ENCODE data around the gene KCNH6. TPM values are rescaled to one million over a fixed set of nuclear protein-coding genes. Genes with fewer than 3 reads are reported as not detected.

The KCNH6 gene
- total RNA-seq, 1 donor from 2014 or later = 4.4 TPM

DNA sequence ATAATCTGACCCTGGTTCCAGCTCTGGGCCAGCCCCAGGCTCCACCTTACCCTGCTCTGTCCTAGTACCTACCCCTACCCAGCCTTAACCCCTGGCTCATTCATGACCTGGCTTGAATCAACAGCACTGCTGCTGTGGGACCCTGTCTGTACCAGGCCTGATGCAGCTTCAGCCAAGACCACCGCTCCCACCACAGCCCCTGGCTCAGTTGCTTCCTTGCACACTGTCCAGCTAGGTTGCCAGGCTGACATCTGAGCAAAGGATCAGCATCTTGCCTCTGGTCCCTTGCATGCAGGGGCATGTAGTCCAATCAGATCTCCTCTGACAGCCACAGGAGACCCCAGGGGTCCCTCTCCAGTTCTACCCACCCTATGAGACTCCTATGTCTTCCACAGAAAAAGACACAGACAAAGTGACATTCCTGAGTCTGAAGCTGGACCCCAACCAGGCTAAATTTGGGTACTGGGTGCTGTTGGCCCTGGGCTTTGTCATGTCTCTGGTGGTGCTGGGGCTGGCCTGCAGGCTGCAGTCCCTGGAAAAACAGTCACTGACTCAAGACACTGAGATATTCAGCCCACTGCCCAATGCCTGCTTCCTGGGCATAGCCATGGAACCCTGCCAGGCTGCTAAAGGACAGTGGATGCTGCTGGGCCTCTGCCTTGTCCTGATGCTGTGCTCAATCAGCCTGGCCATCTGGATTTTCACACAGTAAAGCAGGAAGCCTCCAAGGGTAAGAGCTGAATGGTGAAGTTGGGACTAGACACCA lies 3.9 kb upstream of the KCNH6 start:
- H3K27me3 Mint-ChIP-seq = peaks cover 38% of the 10 kb centered on the region
- no peak for DNase-seq (ENCODE audit: extremely low spot score, unreplicated experiment)
- no peak overlapping the region for H3K27ac Mint-ChIP-seq
- H3K36me3 Mint-ChIP-seq = no peaks in the 10 kb centered on the region
- TF ChIP-seq, protein P1, sequence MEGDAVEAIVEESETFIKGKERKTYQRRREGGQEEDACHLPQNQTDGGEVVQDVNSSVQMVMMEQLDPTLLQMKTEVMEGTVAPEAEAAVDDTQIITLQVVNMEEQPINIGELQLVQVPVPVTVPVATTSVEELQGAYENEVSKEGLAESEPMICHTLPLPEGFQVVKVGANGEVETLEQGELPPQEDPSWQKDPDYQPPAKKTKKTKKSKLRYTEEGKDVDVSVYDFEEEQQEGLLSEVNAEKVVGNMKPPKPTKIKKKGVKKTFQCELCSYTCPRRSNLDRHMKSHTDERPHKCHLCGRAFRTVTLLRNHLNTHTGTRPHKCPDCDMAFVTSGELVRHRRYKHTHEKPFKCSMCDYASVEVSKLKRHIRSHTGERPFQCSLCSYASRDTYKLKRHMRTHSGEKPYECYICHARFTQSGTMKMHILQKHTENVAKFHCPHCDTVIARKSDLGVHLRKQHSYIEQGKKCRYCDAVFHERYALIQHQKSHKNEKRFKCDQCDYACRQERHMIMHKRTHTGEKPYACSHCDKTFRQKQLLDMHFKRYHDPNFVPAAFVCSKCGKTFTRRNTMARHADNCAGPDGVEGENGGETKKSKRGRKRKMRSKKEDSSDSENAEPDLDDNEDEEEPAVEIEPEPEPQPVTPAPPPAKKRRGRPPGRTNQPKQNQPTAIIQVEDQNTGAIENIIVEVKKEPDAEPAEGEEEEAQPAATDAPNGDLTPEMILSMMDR (conservative IDR thresholded peaks at IDR 0.05) = no peak
- H3K9me3 Mint-ChIP-seq = no peaks in the 10 kb centered on the region
- no peak overlapping the region for H3K4me3 Mint-ChIP-seq
- no peaks in the 10 kb centered on the region for H3K4me1 Mint-ChIP-seq (ENCODE audit: unreplicated experiment)

DNA sequence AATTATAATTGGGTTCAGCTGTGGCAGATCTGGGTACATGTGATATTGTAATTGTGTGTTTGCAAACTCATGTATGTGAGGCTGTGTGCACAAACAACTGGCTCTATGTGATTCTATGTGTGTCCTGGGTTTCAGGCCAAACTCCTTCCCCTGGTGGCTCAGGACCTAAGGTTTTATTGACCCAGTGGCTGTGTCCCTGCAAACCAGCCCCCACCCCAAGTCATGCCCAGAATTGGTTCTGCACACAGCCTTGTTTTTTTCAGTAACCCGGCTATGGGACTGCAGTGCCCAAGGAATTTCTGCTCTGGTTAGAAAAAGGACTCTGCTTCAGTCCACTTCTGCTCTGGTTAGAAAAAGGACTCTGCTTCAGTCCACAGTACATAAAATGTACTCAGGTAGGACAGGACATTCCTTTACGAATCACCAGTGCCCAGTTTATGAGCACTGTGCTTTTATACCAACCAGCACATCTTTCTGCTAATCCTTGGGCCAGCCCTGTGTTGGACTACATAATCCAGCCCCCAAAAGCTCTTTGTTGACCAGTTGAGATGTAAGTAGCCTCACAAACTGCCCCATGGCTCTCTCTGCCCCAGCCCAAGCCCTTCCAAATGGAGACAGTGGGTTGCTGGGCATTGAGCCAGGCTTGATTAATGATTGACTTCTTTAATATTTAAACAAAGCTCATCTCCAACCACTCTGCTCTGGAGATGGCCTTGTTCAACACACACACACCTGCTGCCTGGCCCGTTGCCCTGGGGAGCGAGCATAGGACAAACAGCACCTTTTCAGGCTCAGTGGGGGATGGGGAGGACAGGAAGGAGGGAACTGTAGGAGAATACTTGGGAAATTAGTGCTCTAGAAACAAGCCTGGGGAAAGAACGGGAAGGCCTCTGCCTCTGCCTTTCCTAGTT lies 2.9 kb upstream of the KCNH6 start:
- H3K27ac Mint-ChIP-seq = peak overlapping the region; percentile 42
- H3K4me1 Mint-ChIP-seq (ENCODE audit: unreplicated experiment) = no peaks in the 10 kb centered on the region
- peaks cover 38% of the 10 kb centered on the region for H3K27me3 Mint-ChIP-seq
- TF ChIP-seq, protein P1 (conservative IDR thresholded peaks at IDR 0.05) = no peak
- H3K4me3 Mint-ChIP-seq = peak overlapping the region; percentile 48
- no peaks in the 10 kb centered on the region for H3K36me3 Mint-ChIP-seq
- no peak for DNase-seq (ENCODE audit: extremely low spot score, unreplicated experiment)
- no peaks in the 10 kb centered on the region for H3K9me3 Mint-ChIP-seq

DNA sequence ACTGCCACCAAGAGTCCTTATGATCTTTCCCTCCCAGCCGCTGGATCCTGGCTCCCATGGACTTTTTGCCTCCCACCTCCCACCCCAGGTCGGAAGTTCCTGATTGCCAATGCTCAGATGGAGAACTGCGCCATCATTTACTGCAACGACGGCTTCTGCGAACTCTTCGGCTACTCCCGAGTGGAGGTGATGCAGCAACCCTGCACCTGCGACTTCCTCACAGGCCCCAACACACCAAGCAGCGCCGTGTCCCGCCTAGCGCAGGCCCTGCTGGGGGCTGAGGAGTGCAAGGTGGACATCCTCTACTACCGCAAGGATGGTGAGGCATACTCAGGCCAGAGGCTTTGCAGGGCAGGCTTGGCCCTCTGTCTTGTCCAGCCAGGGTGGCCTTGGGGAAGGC lies 893 bp downstream of the KCNH6 start:
- Mint-ChIP-seq H3K27me3 (peaks cover 54% of the 10 kb centered on the region), H3K9me3 (no peaks in the 10 kb centered on the region), H3K27ac (no peak overlapping the region), H3K4me3 (peak overlapping the region; percentile 67), H3K36me3 (no peaks in the 10 kb centered on the region), H3K4me1 (ENCODE audit: unreplicated experiment) (no peaks in the 10 kb centered on the region)
- TF ChIP-seq, protein P1 (conservative IDR thresholded peaks at IDR 0.05) = no peak
- DNase-seq (ENCODE audit: extremely low spot score, unreplicated experiment) = no peak

DNA sequence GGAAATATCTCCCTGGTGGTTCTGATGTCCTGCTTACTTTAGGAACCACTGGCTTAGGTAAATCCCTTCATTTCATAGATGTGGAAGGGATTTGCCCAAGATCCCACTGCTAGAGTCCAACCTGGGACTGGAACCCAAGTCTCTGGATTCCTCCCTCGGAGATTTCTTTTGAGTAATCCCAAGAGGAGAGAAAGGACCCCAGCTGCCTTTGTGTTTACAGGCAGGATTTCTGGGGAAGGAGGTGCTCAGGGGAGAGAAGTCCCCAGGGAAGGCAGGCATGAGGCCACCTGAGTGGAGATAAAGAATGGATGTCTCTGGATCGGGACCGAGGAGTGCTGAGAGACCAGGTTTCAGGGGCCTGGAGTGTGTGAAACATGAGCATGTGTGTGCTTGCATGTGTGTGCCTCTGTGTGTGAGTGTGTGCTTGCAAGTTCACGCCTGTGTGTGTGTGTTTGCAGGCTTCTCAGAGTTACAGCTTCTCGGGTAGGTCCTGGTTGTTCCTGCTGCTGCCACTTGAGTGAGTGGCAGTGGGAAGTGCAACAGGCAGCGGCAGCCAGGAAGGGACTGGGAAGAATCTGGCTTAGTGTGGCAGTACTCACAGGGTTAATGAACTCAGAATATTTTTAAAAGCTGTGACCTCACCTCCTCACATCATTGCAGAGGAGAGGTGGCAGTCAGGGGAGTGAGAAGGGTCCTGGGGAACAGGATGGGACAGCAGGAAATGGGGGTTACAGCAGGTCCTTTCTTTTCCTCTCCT lies 2.2 kb downstream of the KCNH6 start:
- no peaks in the 10 kb centered on the region for H3K36me3 Mint-ChIP-seq
- TF ChIP-seq, protein P1 (conservative IDR thresholded peaks at IDR 0.05) = no peak
- peaks cover 53% of the 10 kb centered on the region for H3K27me3 Mint-ChIP-seq
- no peak overlapping the region for H3K27ac Mint-ChIP-seq
- DNase-seq (ENCODE audit: extremely low spot score, unreplicated experiment) = no peak
- no peaks in the 10 kb centered on the region for H3K4me1 Mint-ChIP-seq (ENCODE audit: unreplicated experiment)
- no peaks in the 10 kb centered on the region for H3K9me3 Mint-ChIP-seq
- no peak overlapping the region for H3K4me3 Mint-ChIP-seq

DNA sequence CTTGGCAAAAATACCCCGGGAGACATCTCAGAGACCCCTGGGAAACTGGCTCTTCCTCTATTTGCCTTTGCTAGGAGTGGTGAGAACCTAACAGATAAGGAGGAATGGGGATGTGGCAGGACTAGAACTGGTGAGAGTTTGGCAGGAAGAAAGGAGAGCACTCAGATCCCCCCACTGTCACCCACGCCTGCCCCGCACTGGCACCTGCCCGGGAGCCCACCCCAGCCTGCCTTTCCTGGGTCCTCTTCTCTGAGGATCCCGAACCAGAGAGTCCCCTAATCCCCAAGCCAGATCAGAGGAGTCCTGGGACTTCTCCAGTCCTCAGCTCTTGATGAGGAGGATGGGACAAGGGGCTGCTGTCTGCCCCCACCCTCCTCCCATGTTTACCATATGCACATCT lies 3.7 kb downstream of the KCNH6 start:
- Mint-ChIP-seq H3K4me3 (no peak overlapping the region), H3K4me1 (ENCODE audit: unreplicated experiment) (no peaks in the 10 kb centered on the region), H3K27ac (no peak overlapping the region), H3K27me3 (peaks cover 40% of the 10 kb centered on the region), H3K36me3 (no peaks in the 10 kb centered on the region), H3K9me3 (no peaks in the 10 kb centered on the region)
- no peak for DNase-seq (ENCODE audit: extremely low spot score, unreplicated experiment)
- TF ChIP-seq, protein P1 (conservative IDR thresholded peaks at IDR 0.05) = no peak

Measured in type B pancreatic cell (in vitro differentiated cells).